H1 (cell line): ENCODE measurements around the gene GPC3. TPM values are rescaled to one million over a fixed set of nuclear protein-coding genes. Genes with fewer than 3 reads are reported as not detected.

Source experiments
- CTCF ChIA-PET: fragments of 300-600 bp; sonication (Branson Sonifier 250); formaldehyde crosslinking; loops from one replicate; lab custom pipeline; 2021; ENCODE audit not compliant: partially characterized antibody; lab: Charles Lee
- POLR2A ChIA-PET: fragments of 300-600 bp; sonication (Branson Sonifier 250); formaldehyde crosslinking; loops from one replicate; lab custom pipeline; 2021; ENCODE audit warnings: inconsistent platforms; ENCODE audit not compliant: partially characterized antibody; lab: Charles Lee
- DNase-seq, 2 experiments: peaks; one replicate each; pipeline versions ENCODE4 v3.0.0 to v3.0.0-alpha.2; 2010 to 2022; ENCODE audit warnings: low spot score in 2 of 2, low read depth in 1 of 2, mixed read lengths in 1 of 2
- FAIRE-seq: peaks from 2 replicates; lab custom pipeline; 2011; peaks lifted over from hg19 to GRCh38; lab: Jason Lieb, UNC
- H2AFZ ChIP-seq: 2 replicates; pipeline ENCODE4 v1.8.1; 2012; ENCODE audit warnings: low read length, inconsistent platforms
- H2AK5ac ChIP-seq: 2 replicates; pipeline ENCODE4 v1.6.1; 2013; ENCODE audit warnings: low read depth, low read length
- H2BK120ac ChIP-seq: replicated peaks from 2 replicates; pipeline ENCODE3; 2013; ENCODE audit warnings: low read depth, low read length, inconsistent platforms
- H2BK12ac ChIP-seq: 2 replicates; pipeline ENCODE4 v1.6.1; 2013; ENCODE audit warnings: low read depth, low read length
- H2BK15ac ChIP-seq: 2 replicates; pipeline ENCODE4 v1.6.1; 2013; ENCODE audit warnings: low read length
- H2BK20ac ChIP-seq: 2 replicates; pipeline ENCODE4 v1.6.1; 2013; ENCODE audit warnings: low read length
- H2BK5ac ChIP-seq: 2 replicates; pipeline ENCODE4 v1.6.1; 2013; ENCODE audit warnings: low read depth, low read length
- H3K14ac ChIP-seq: 2 replicates; pipeline ENCODE4 v1.6.1; 2013; ENCODE audit warnings: inconsistent platforms; ENCODE audit not compliant: insufficient read length
- H3K18ac ChIP-seq: 2 replicates; pipeline ENCODE4 v1.6.1; 2013; ENCODE audit warnings: low read length; ENCODE audit errors: extremely low read depth
- H3K23ac ChIP-seq: 2 replicates; pipeline ENCODE4 v1.6.1; 2013; ENCODE audit warnings: inconsistent platforms; ENCODE audit not compliant: insufficient read length
- H3K23me2 ChIP-seq: 2 replicates; pipeline ENCODE4 v1.6.1; 2013; ENCODE audit warnings: low read depth, low read length
- H3K27ac ChIP-seq: 2 replicates; pipeline ENCODE4 v1.6.1; 2011; ENCODE audit warnings: low read depth, low read length, inconsistent platforms
- H3K27me3 ChIP-seq, 4 experiments: replicated peaks in 1 of 4; 1 replicate in 1 of 4; 2 replicates in 3 of 4; pipeline versions ENCODE4 v1.6.1 to v1.8.1; 2011 to 2013; ENCODE audit warnings: low read length in 3 of 4, mild to moderate bottlenecking in 3 of 4, inconsistent platforms in 2 of 4, mixed read lengths in 2 of 4, moderate library complexity in 1 of 4; ENCODE audit not compliant: control insufficient read depth in 3 of 4, insufficient read depth in 3 of 4; ENCODE audit errors: extremely low read depth in 1 of 4
- H3K36me3 ChIP-seq, 4 experiments: 2 replicates each; pipeline versions ENCODE4 v1.6.1 to v1.8.1; 2011 to 2013; ENCODE audit warnings: mild to moderate bottlenecking in 4 of 4, low read length in 3 of 4, moderate library complexity in 2 of 4, control low read depth in 1 of 4, inconsistent platforms in 1 of 4; ENCODE audit not compliant: insufficient read depth in 4 of 4, control insufficient read depth in 2 of 4
- H3K4ac ChIP-seq: replicated peaks from 2 replicates; pipeline ENCODE3; 2013; ENCODE audit warnings: low read length, low read depth, mixed read lengths, inconsistent platforms; ENCODE audit not compliant: insufficient read length
- H3K4me1 ChIP-seq, 4 experiments: replicated peaks in 1 of 4; 1 replicate in 1 of 4; 2 replicates in 3 of 4; pipeline versions ENCODE4 v1.6.1 to v1.8.1; 2011 to 2013; ENCODE audit warnings: low read length in 3 of 4, inconsistent platforms in 2 of 4, mixed read lengths in 1 of 4; ENCODE audit not compliant: insufficient read depth in 4 of 4, control insufficient read depth in 3 of 4
- H3K4me2 ChIP-seq, 2 experiments: 2 replicates each; pipeline versions ENCODE4 v1.6.1 to v1.8.1; 2011 to 2013; ENCODE audit warnings: low read depth in 2 of 2, low read length in 2 of 2, control low read depth in 1 of 2, inconsistent platforms in 1 of 2, mild to moderate bottlenecking in 1 of 2; ENCODE audit not compliant: insufficient read depth in 1 of 2
- H3K4me3 ChIP-seq, 4 experiments: fragments of 200-600, 300-600 bp in 1 of 4; sonication (generic), shearing (Covaris generic), sonication (Bioruptor Twin) in 1 of 4; 2 replicates each; pipeline versions ENCODE4 v1.5.1 to v1.8.1; 2011 to 2016; ENCODE audit warnings: low read length in 4 of 4, low read depth in 3 of 4, control low read depth in 2 of 4, inconsistent platforms in 2 of 4, mild to moderate bottlenecking in 2 of 4, mixed read lengths in 1 of 4, moderate library complexity in 1 of 4; ENCODE audit not compliant: insufficient read depth in 2 of 4; ENCODE audit errors: extremely low read depth in 1 of 4
- H3K56ac ChIP-seq: replicated peaks from 2 replicates; pipeline ENCODE3; 2013; ENCODE audit warnings: low read depth, mild to moderate bottlenecking, mixed read lengths, low read length, inconsistent platforms; ENCODE audit not compliant: insufficient read length
- H3K79me1 ChIP-seq: 2 replicates; pipeline ENCODE4 v1.6.1; 2013; ENCODE audit warnings: low read depth, low read length, control low read depth
- H3K79me2 ChIP-seq, 2 experiments: 2 replicates each; pipeline versions ENCODE4 v1.6.1 to v1.8.1; 2012 to 2013; ENCODE audit warnings: low read length in 2 of 2, mild to moderate bottlenecking in 2 of 2, inconsistent platforms in 1 of 2; ENCODE audit not compliant: insufficient read depth in 2 of 2, control insufficient read depth in 1 of 2
- H3K9ac ChIP-seq, 4 experiments: replicated peaks in 1 of 4; 1 replicate in 1 of 4; 2 replicates in 3 of 4; pipeline versions ENCODE4 v1.6.1 to v1.8.1; 2011 to 2013; ENCODE audit warnings: low read depth in 3 of 4, low read length in 3 of 4, control low read depth in 2 of 4, mild to moderate bottlenecking in 2 of 4, moderate library complexity in 2 of 4, inconsistent platforms in 1 of 4; ENCODE audit errors: extremely low read depth in 1 of 4
- H3K9me3 ChIP-seq, 2 experiments: 2 replicates each; pipeline versions ENCODE4 v1.6.1 to v1.8.1; 2012 to 2013; ENCODE audit warnings: mild to moderate bottlenecking in 2 of 2, moderate library complexity in 2 of 2, control low read depth in 1 of 2, inconsistent platforms in 1 of 2, low read depth in 1 of 2, low read length in 1 of 2, mixed read lengths in 1 of 2; ENCODE audit not compliant: insufficient read depth in 2 of 2
- H4K20me1 ChIP-seq, 2 experiments: replicated peaks in 1 of 2; 2 replicates each; pipeline versions ENCODE3 to v1.8.1; 2011 to 2013; ENCODE audit warnings: inconsistent platforms in 2 of 2, low read length in 2 of 2, mild to moderate bottlenecking in 1 of 2; ENCODE audit not compliant: insufficient read depth in 2 of 2, control insufficient read depth in 1 of 2
- H4K5ac ChIP-seq: 2 replicates; pipeline ENCODE4 v1.6.1; 2013; ENCODE audit warnings: low read length, low read depth, mixed read lengths, inconsistent platforms; ENCODE audit not compliant: insufficient read length
- H4K8ac ChIP-seq: 2 replicates; pipeline ENCODE4 v1.8.0; 2013; ENCODE audit warnings: mild to moderate bottlenecking, moderate library complexity, low read length, inconsistent platforms; ENCODE audit not compliant: insufficient read depth; ENCODE audit errors: extremely low read depth
- H4K91ac ChIP-seq: replicated peaks from 2 replicates; pipeline ENCODE3; 2013; ENCODE audit warnings: low read length, mixed read lengths, inconsistent platforms; ENCODE audit not compliant: insufficient read length
- ATF2 ChIP-seq: IDR thresholded peaks from 2 replicates; pipeline ENCODE4 v1.6.1; 2012; ENCODE audit warnings: low read length, inconsistent platforms
- EGR1 ChIP-seq: IDR thresholded peaks from 2 replicates; pipeline ENCODE4 v1.6.1; 2011; ENCODE audit warnings: low read depth, low read length, borderline replicate concordance
- KDM1A ChIP-seq: fragments of 200-600, 300-600 bp; sonication (generic); IDR thresholded peaks from 2 replicates; pipeline ENCODE4 v1.7.1; 2016; ENCODE audit warnings: mild to moderate bottlenecking, low read length, borderline replicate concordance
- MAX ChIP-seq: IDR thresholded peaks from 2 replicates; pipeline ENCODE4 v1.6.1; 2012; ENCODE audit warnings: inconsistent platforms
- POLR2AphosphoS5 ChIP-seq: IDR thresholded peaks from 2 replicates; pipeline ENCODE4 v1.6.1; 2011; ENCODE audit warnings: low read depth, low read length
- RFX5 ChIP-seq: IDR thresholded peaks from 2 replicates; pipeline ENCODE4 v1.6.1; 2011; ENCODE audit warnings: low read depth, low read length, improper control_type of control experiment, borderline replicate concordance
- SAP30 ChIP-seq: fragments of 300-600 bp; sonication (generic); IDR thresholded peaks from 2 replicates; pipeline ENCODE4 v1.7.1; 2012; ENCODE audit warnings: low read length, moderate library complexity, mild to moderate bottlenecking, inconsistent platforms; ENCODE audit not compliant: insufficient read depth, insufficient replicate concordance
- SP4 ChIP-seq: IDR thresholded peaks from 2 replicates; pipeline ENCODE4 v1.6.1; 2012; ENCODE audit warnings: low read length, inconsistent platforms
- USF2 ChIP-seq: IDR thresholded peaks from 2 replicates; pipeline ENCODE4 v1.6.1; 2011; ENCODE audit warnings: low read length, improper control_type of control experiment
- WGBS, 2 experiments: shearing (Covaris generic) in 1 of 2; methylation state at CpG; one replicate each; pipeline versions ENCODE4 v1.1.6 to v1.1.7; 2013 to 2015; ENCODE audit warnings: low lambda C conversion rate in 2 of 2, mixed read lengths in 2 of 2, inconsistent platforms in 1 of 2, low coverage in 1 of 2, missing lambda C conversion rate in 1 of 2; ENCODE audit not compliant: insufficient replicate concordance in 2 of 2, insufficient coverage in 1 of 2, insufficient read length in 1 of 2; ENCODE audit errors: extremely low coverage in 1 of 2, missing lambda C conversion rate in 1 of 2; 5-methylcytosine and 5-hydroxymethylcytosine counted together
- polyA plus RNA-seq, 7 experiments: library from polyadenylated mRNA; depleted of rRNA in 3 of 7; stranded (reverse) in 5 of 7; unstranded in 2 of 7; fragments of >200 nt in 5 of 7; fragments of 200-250 nt in 2 of 7; gene quantifications; 1 replicate in 5 of 7; 2 replicates in 1 of 7; 4 replicates in 1 of 7; pipeline versions ENCODE4 v1.2.1 to v1.2.3, GENCODE V29; 2011 to 2013; ENCODE audit warnings: missing spikeins in 2 of 7, mixed read lengths in 2 of 7
- total RNA-seq: library from RNA; stranded (reverse); fragmentation: NEBNext Ultra II Directional; extraction: Animal tissue kit (Norgen Biotek cat#: 25700); gene quantifications from 2 replicates; pipeline ENCODE4 v1.2.1, GENCODE V29; 2021

Gene GPC3
- total and polyA plus RNA-seq, 2 of the 8 experiments (the other 6 are each of a cell fraction or from before 2014, with no cell fraction given) = 64.8 to 71.9 TPM

GRCh38 chrX:133533249-133533648 lies 452.1 kb downstream of the GPC3 start:
- Histone ChIP-seq H2BK12ac (no peak overlapping the region), H3K79me2 (no peaks in the 10 kb centered on the region), H4K20me1 (no peaks in the 10 kb centered on the region), H4K91ac (no peak overlapping the region), H2AFZ (no peak overlapping the region), H3K27me3 (no peaks in the 10 kb centered on the region), H4K5ac (no peak overlapping the region), H3K9me3 (no peaks in the 10 kb centered on the region), H2BK5ac (no peak overlapping the region), H3K14ac (no peak overlapping the region), H3K56ac (no peak overlapping the region), H3K79me1 (no peaks in the 10 kb centered on the region), H3K4me1 (no peaks in the 10 kb centered on the region; a peak in 1 of 7 replicates), H3K23me2 (no peaks in the 10 kb centered on the region), H3K36me3 (peaks cover 0 to 4% (median 0%) of the 10 kb centered on the region in 4 experiments; a peak in 1 of 8 replicates), H3K27ac (no peak overlapping the region), H2BK120ac (no peak overlapping the region), H3K9ac (no peak overlapping the region), H3K4ac (no peak overlapping the region), H3K18ac (no peak overlapping the region), H3K23ac (no peak overlapping the region), H3K4me3 (no peak overlapping the region), H2AK5ac (no peak overlapping the region), H2BK15ac (no peak overlapping the region), H2BK20ac (no peak overlapping the region), H4K8ac (no peak overlapping the region), H3K4me2 (no peak overlapping the region)
- WGBS, 2 experiments = 87% methylated on average over 3 of the region's 3 CpGs; no CpG with 5 or more reads in 1 of the 2 experiments
- TF ChIP-seq POLR2AphosphoS5 = no peak
- TF ChIP-seq EGR1 = no peak
- no peak for TF ChIP-seq MAX
- TF ChIP-seq SAP30 = no peak
- TF ChIP-seq ATF2 = no peak
- no peak for TF ChIP-seq SP4
- TF ChIP-seq USF2 = no peak
- TF ChIP-seq KDM1A = no peak
- no peak for TF ChIP-seq RFX5
- no peak for FAIRE-seq
- ChIA-PET CTCF (interaction anchor here (0.6 kb wide), 1 partner anchor 242 kb away, joined by 3 read pairs; no protein-coding TSS in a partner anchor), POLR2A (no interaction called here)
- DNase-seq = no peak
